ENCODE measurements around the gene EIF2S2.
A peak's percentile ranks its signal among the peaks of the same experiment; 100 is the strongest.
"Not testable (repeated sequence)": the region's sequence is repeated elsewhere in the genome, so short reads cannot be mapped to it uniquely, and the experiment has no call there.

Gene EIF2S2

GRCh38 chr20:34111702-34112599, at the start of gene EIF2S2:
EIF2S2 (minus strand) TSS chr20:34112243; CDS start chr20:34112110, 133 bp downstream.
- peak; percentile 99 for DNase-seq

- not testable (repeated sequence) for DNase-seq
Observed at GRCh38 chr20:34157697-34158096, 45.7 kb upstream of the EIF2S2 start.

GRCh38 chr20:34155836-34156235, 43.8 kb upstream of the EIF2S2 start:
- no peak for DNase-seq

- not testable (repeated sequence) for DNase-seq
Observed at GRCh38 chr20:34153169-34153568, 41.1 kb upstream of the EIF2S2 start.

- not testable (repeated sequence) for DNase-seq
Observed at GRCh38 chr20:34152073-34152472, 40.0 kb upstream of the EIF2S2 start.

GRCh38 chr20:34150306-34151000, 38.4 kb upstream of the EIF2S2 start:
- no peak for DNase-seq

- DNase-seq: no peak
Observed at GRCh38 chr20:34145280-34145819, 33.3 kb upstream of the EIF2S2 start.

- DNase-seq: no peak
Observed at GRCh38 chr20:34143951-34144350, 31.9 kb upstream of the EIF2S2 start.

- DNase-seq: no peak
Observed at GRCh38 chr20:34142121-34142520, 30.1 kb upstream of the EIF2S2 start.

- no peak for DNase-seq
Observed at GRCh38 chr20:34141293-34141692, 29.2 kb upstream of the EIF2S2 start.

- DNase-seq: not testable (repeated sequence)
Observed at GRCh38 chr20:34135525-34136275, 23.7 kb upstream of the EIF2S2 start.

- DNase-seq: not testable (repeated sequence)
Observed at GRCh38 chr20:34133365-34133860, 21.4 kb upstream of the EIF2S2 start.

- not testable (repeated sequence) for DNase-seq
Observed at GRCh38 chr20:34132943-34133342, 20.9 kb upstream of the EIF2S2 start.

GRCh38 chr20:34132491-34132890, 20.4 kb upstream of the EIF2S2 start:
- DNase-seq: not testable (repeated sequence)

- no peak for DNase-seq
Observed at GRCh38 chr20:34131491-34131890, 19.4 kb upstream of the EIF2S2 start.

GRCh38 chr20:34129518-34130162, 17.6 kb upstream of the EIF2S2 start:
- DNase-seq: peak; percentile 82

- no peak for DNase-seq
Observed at GRCh38 chr20:34127792-34128191, 15.7 kb upstream of the EIF2S2 start.

- DNase-seq: no peak
Observed at GRCh38 chr20:34124469-34125249, 12.6 kb upstream of the EIF2S2 start.

- no peak for DNase-seq
Observed at GRCh38 chr20:34123309-34123708, 11.3 kb upstream of the EIF2S2 start.

GRCh38 chr20:34122274-34122980, 10.4 kb upstream of the EIF2S2 start:
- DNase-seq: no peak

- no peak for DNase-seq
Observed at GRCh38 chr20:34120213-34120612, 8.2 kb upstream of the EIF2S2 start.
